Endothelial cell of umbilical vein (primary cell): ENCODE results near the gene KAZN. TPM values are rescaled to one million over a fixed set of nuclear protein-coding genes. Genes with fewer than 3 reads are reported as not detected.

Source experiments
- BruUV-seq: library from RNA; stranded (reverse); fragments of 400-500 nt; replicated peaks from 2 replicates; lab custom pipeline; 2021; lab: Mats Ljungman, UMichigan
- CTCF ChIA-PET: fragments of 300-600, 350-600 bp; sonication (Branson Sonifier 250); formaldehyde crosslinking; loops from one replicate; lab custom pipeline; 2021; ENCODE audit warnings: antibody characterized with exemption, inconsistent platforms; lab: Charles Lee
- POLR2A ChIA-PET: fragments of 300-600, 350-600 bp; sonication (Branson Sonifier 250); formaldehyde crosslinking; loops from one replicate; lab custom pipeline; 2021; ENCODE audit warnings: antibody characterized with exemption, inconsistent platforms; lab: Charles Lee
- DNase-seq: peaks from one replicate; pipeline ENCODE4 v3.0.0-alpha.2; 2011; ENCODE audit warnings: low read depth, low spot score
- FAIRE-seq: peaks from 2 replicates; lab custom pipeline; 2011; peaks lifted over from hg19 to GRCh38; lab: Jason Lieb, UNC
- H2AFZ ChIP-seq: 2 replicates; pipeline ENCODE4 v1.6.0; 2012; ENCODE audit warnings: low read depth, low read length, control low read depth, inconsistent platforms
- H3K27ac ChIP-seq: 2 replicates; pipeline ENCODE4 v1.5.1; 2011; ENCODE audit warnings: low read depth, mild to moderate bottlenecking, control low read depth, low read length, moderate library complexity; ENCODE audit not compliant: insufficient read depth
- H3K27me3 ChIP-seq, 2 experiments: 2 replicates each; pipeline versions ENCODE4 v1.6.0 to v1.6.1; 2011; ENCODE audit warnings: low read length in 2 of 2, mixed read lengths in 1 of 2; ENCODE audit not compliant: control insufficient read depth in 2 of 2, insufficient read depth in 2 of 2
- H3K36me3 ChIP-seq, 2 experiments: 2 replicates in 1 of 2; 3 replicates in 1 of 2; pipeline ENCODE4 v1.5.1; 2011; ENCODE audit warnings: low read length in 2 of 2, mild to moderate bottlenecking in 1 of 2, moderate library complexity in 1 of 2; ENCODE audit not compliant: control insufficient read depth in 2 of 2, insufficient read depth in 2 of 2; ENCODE audit errors: extremely low read depth in 1 of 2
- H3K4me1 ChIP-seq: 3 replicates; pipeline ENCODE4 v1.5.1; 2011; ENCODE audit warnings: mild to moderate bottlenecking, low read length; ENCODE audit not compliant: control insufficient read depth, insufficient read depth; ENCODE audit errors: extremely low read depth
- H3K4me2 ChIP-seq: 2 replicates; pipeline ENCODE4 v1.6.1; 2011; ENCODE audit warnings: low read length, control low read depth, mixed read lengths; ENCODE audit not compliant: insufficient read depth
- H3K4me3 ChIP-seq, 3 experiments: fragments of 200-600 bp in 1 of 3; sonication (generic), shearing (Covaris generic) in 1 of 3; replicated peaks in 1 of 3; 2 replicates each; pipeline ENCODE4 v1.5.1; 2011 to 2016; ENCODE audit warnings: control low read depth in 3 of 3, low read length in 3 of 3, mild to moderate bottlenecking in 2 of 3, inconsistent platforms in 1 of 3, low read depth in 1 of 3, moderate library complexity in 1 of 3; ENCODE audit not compliant: insufficient read depth in 1 of 3
- H3K79me2 ChIP-seq: 2 replicates; pipeline ENCODE4 v1.6.0; 2012; ENCODE audit warnings: low read length, inconsistent platforms; ENCODE audit not compliant: control insufficient read depth, insufficient read depth
- H3K9ac ChIP-seq: replicated peaks from 2 replicates; pipeline ENCODE3; 2011; ENCODE audit warnings: low read length, control low read depth; ENCODE audit not compliant: insufficient read depth; ENCODE audit errors: extremely low read depth
- H3K9me1 ChIP-seq: replicated peaks from 3 replicates; pipeline ENCODE4 v1.6.0; 2011; ENCODE audit warnings: mild to moderate bottlenecking, low read length; ENCODE audit not compliant: control insufficient read depth, insufficient read depth; ENCODE audit errors: extremely low read depth
- H3K9me3 ChIP-seq: replicated peaks from 2 replicates; pipeline ENCODE4 v1.5.1; 2012; ENCODE audit warnings: low read length, inconsistent platforms; ENCODE audit not compliant: control insufficient read depth, insufficient read depth
- H4K20me1 ChIP-seq: replicated peaks from 2 replicates; pipeline ENCODE3; 2011; ENCODE audit warnings: mild to moderate bottlenecking, low read length; ENCODE audit not compliant: control insufficient read depth, insufficient read depth; ENCODE audit errors: extremely low read depth
- EZH2 ChIP-seq: IDR thresholded peaks from 2 replicates; pipeline ENCODE4 v1.6.1; 2012; ENCODE audit warnings: borderline replicate concordance, low read depth, mild to moderate bottlenecking, moderate library complexity, low read length, inconsistent platforms; ENCODE audit not compliant: severe bottlenecking
- FOS ChIP-seq: IDR thresholded peaks from 2 replicates; pipeline ENCODE4 v1.6.1; 2011; ENCODE audit warnings: mild to moderate bottlenecking, low read length, moderate library complexity, borderline replicate concordance; ENCODE audit not compliant: insufficient read depth
- GATA2 ChIP-seq: IDR thresholded peaks from 2 replicates; pipeline ENCODE4 v1.7.0; 2011; ENCODE audit warnings: low read depth, mild to moderate bottlenecking, moderate library complexity, mixed read lengths, low read length; ENCODE audit not compliant: insufficient read length, insufficient read depth
- MYC ChIP-seq: IDR thresholded peaks from one replicate; pipeline ENCODE4 v1.6.1; 2011; ENCODE audit warnings: mild to moderate bottlenecking, low read depth, low read length
- POLR2A ChIP-seq: IDR thresholded peaks from 2 replicates; pipeline ENCODE4 v1.6.1; 2012; ENCODE audit warnings: low read depth, mild to moderate bottlenecking, control low read depth, low read length
- dilution Hi-C: fragments of 300-500 bp; cut with MboI; formaldehyde crosslinking; loops from one replicate; pipeline ENCODE4 v1.15.0; 2019; ENCODE audit warnings: low sequenced_read_pairs; ENCODE audit not compliant: extremely low pct_ligation_motif_present
- intact Hi-C: fragments of 100-400 bp; cut with micrococcal nuclease; formaldehyde crosslinking; loops from one replicate; pipeline ENCODE4 v1.10.0; 2022
- polyA plus RNA-seq, 4 experiments: library from polyadenylated mRNA; depleted of rRNA in 3 of 4; stranded (reverse) in 3 of 4; unstranded in 1 of 4; fragments of >200 nt; gene quantifications; 2 replicates each; pipeline versions ENCODE4 v1.2.1 to v1.2.3, GENCODE V29; 2011 to 2012; ENCODE audit warnings: missing spikeins in 1 of 4
- total RNA-seq: library from RNA; stranded (reverse); gene quantifications from 2 replicates; pipeline ENCODE4 v1.2.3, GENCODE V29; 2021
- TF ChIP-seq, protein P1 (sequence below), 2 donors: IDR thresholded peaks; 1 replicate in 1 of 2; 2 replicates in 1 of 2; pipeline ENCODE4 v1.5.1; 2011; ENCODE audit warnings: low read length in 2 of 2, mild to moderate bottlenecking in 2 of 2, moderate library complexity in 2 of 2, control low read depth in 1 of 2, inconsistent platforms in 1 of 2, low read depth in 1 of 2; ENCODE audit not compliant: insufficient read depth in 1 of 2; ENCODE audit errors: extremely low read depth in 1 of 2

KAZN gene
- total and polyA plus RNA-seq, 2 donors (not counting 3 experiments of a cell fraction or from before 2014, with no cell fraction given): 1.6 to 5.8 TPM

DNA sequence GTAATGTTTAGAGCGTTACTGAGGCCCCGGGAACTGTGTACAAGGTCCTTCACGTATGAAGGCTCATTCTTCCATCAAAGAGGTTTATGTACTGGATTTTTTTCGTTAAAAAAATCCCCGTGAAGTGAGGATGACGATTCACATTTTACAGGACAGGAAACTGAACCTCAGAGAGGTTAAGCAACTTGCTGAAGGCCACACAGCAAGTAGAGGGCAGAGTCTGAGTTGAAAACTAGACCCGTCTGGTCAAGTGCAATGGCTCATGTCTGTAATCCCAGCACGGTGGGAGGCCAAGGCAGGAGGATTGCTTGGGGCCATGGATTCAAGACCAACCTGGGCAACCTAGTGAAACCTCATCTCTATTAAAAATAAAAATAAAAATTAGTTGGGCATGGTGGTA is 140.2 kb downstream of the KAZN start:
- DNase-seq (no peak), FAIRE-seq (no peak)
- Histone ChIP-seq H3K4me3 (no peak overlapping the region), H3K4me1 (no peaks in the 10 kb centered on the region), H3K9ac (no peak overlapping the region), H3K36me3 (no peaks in the 10 kb centered on the region), H3K79me2 (no peaks in the 10 kb centered on the region), H3K9me1 (no peaks in the 10 kb centered on the region), H3K4me2 (no peak overlapping the region), H2AFZ (no peak overlapping the region), H3K27me3 (no peaks in the 10 kb centered on the region), H3K9me3 (no peaks in the 10 kb centered on the region), H4K20me1 (no peaks in the 10 kb centered on the region), H3K27ac (no peak overlapping the region)
- BruUV-seq: no TSS peak
- ChIA-PET POLR2A (no interaction called here), CTCF (no interaction called here)
- intact Hi-C loops (no loop called here), dilution Hi-C loops (no loop called here)
- TF ChIP-seq, protein P1, sequence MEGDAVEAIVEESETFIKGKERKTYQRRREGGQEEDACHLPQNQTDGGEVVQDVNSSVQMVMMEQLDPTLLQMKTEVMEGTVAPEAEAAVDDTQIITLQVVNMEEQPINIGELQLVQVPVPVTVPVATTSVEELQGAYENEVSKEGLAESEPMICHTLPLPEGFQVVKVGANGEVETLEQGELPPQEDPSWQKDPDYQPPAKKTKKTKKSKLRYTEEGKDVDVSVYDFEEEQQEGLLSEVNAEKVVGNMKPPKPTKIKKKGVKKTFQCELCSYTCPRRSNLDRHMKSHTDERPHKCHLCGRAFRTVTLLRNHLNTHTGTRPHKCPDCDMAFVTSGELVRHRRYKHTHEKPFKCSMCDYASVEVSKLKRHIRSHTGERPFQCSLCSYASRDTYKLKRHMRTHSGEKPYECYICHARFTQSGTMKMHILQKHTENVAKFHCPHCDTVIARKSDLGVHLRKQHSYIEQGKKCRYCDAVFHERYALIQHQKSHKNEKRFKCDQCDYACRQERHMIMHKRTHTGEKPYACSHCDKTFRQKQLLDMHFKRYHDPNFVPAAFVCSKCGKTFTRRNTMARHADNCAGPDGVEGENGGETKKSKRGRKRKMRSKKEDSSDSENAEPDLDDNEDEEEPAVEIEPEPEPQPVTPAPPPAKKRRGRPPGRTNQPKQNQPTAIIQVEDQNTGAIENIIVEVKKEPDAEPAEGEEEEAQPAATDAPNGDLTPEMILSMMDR (IDR thresholded peaks at IDR 0.05; ENCODE audit: extremely low read depth in 1 of 2, insufficient read depth in 1 of 2, low read depth in 1 of 2, low read length in 2 of 2): no peak
- TF ChIP-seq GATA2 (no peak), EZH2 (no peak), MYC (no peak), FOS (no peak), POLR2A (no peak)
